ENCODE results near the gene NTN5.

NTN5 gene

DNA sequence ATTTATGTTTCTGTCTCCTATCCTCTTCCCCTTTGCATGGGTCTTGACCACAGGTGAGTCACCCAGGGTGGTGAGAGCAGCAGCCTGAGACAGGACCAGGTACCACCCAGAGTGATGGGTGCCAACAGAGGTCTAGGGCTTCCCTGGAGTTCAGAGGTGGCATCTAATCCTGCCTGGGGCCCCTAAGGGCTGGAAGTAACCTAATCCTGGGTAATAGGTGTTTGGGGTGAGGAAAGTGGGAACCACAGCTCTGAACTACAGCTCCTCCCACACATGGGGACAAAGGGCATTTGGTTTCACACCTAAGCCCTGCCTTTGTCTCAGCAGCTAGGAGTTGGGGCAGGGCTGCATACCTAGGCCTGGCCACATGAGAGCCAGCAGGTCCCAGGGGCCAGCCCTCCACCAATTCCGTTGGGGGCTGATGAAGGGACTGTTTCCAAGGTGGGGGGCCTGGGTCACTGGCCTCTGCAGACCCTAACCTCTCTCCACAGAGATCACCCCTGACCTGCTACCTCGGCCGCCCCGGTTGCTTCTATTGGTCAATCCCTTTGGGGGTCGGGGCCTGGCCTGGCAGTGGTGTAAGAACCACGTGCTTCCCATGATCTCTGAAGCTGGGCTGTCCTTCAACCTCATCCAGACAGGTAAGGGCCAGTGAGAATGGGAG is 45.5 kb downstream of the NTN5 start:
- peaks cover 35% of the 10 kb centered on the region for H3K4me1 Mint-ChIP-seq
- no peaks in the 10 kb centered on the region for H3K27me3 Mint-ChIP-seq
- H3K36me3 Mint-ChIP-seq (ENCODE audit: insufficient read depth) = peaks cover 24% of the 10 kb centered on the region
- DNase-seq (ENCODE audit: low spot score in 2 of 2) (no peak), ATAC-seq (replicated peaks; ENCODE audit: extremely low read depth, poor library complexity, severe bottlenecking) (no peak)
- no peaks in the 10 kb centered on the region for H3K9me3 Mint-ChIP-seq
- H3K4me3 Mint-ChIP-seq = no peak overlapping the region
- H3K27ac Mint-ChIP-seq (ENCODE audit: low read depth) = no peak overlapping the region

DNA sequence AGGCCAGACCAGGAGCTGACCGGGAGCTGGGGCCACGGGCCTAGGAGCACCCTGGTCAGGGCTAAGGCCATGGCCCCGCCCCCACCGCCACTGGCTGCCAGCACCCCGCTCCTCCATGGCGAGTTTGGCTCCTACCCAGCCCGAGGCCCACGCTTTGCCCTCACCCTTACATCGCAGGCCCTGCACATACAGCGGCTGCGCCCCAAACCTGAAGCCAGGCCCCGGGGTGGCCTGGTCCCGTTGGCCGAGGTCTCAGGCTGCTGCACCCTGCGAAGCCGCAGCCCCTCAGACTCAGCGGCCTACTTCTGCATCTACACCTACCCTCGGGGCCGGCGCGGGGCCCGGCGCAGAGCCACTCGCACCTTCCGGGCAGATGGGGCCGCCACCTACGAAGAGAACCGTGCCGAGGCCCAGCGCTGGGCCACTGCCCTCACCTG is 46.9 kb downstream of the NTN5 start:
- DNase-seq (ENCODE audit: low spot score in 2 of 2) (no peak), ATAC-seq (replicated peaks; ENCODE audit: extremely low read depth, poor library complexity, severe bottlenecking) (no peak)
- no peak overlapping the region for H3K27ac Mint-ChIP-seq (ENCODE audit: low read depth)
- H3K4me1 Mint-ChIP-seq = peaks cover 35% of the 10 kb centered on the region
- no peaks in the 10 kb centered on the region for H3K27me3 Mint-ChIP-seq
- H3K36me3 Mint-ChIP-seq (ENCODE audit: insufficient read depth) = peaks cover 16% of the 10 kb centered on the region
- no peak overlapping the region for H3K4me3 Mint-ChIP-seq
- no peaks in the 10 kb centered on the region for H3K9me3 Mint-ChIP-seq

DNA sequence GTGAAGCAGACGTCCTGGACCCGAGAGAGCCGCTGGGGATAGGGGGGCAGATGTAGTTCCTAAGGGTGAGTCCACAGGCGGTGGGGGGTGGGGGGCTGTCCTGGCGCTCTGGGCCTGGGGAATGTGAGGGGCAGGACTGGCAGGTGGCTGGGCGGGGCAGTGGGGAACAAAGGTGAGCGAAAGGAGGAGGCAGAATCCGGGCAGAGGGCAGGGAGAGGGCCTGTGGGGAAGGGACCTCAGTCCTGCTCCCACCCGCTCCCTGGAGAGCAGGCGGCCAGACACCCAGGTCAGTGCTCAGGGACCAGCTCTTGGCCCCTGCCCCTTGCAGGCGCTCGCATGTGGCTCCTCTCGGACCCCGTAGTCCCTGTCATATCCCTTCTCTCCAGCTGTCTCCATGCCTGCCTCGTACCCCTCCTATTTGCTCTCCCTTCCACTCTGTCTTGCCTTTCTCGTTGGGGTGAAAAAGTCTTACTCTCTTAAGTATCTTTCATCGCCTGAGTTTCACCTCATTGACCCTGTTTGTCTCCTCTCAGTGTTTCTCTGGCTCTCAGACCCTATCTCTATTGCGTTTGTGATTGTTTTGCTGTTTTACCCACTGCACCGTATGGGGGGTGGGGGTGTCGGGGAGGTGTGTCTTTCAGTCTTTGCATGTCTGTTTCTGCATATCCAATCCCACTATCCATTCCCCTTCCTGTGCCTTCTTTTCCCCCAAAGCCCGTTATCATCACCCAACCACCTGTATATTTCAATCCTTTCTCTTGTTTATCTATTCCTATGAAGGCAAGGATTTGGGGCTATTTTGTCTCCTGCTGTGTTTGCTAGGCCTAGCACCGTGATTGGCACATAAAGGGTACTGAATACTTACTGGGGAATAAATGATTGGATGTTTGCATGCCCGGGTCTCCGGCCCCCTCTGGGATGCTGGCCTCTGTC is 47.8 kb downstream of the NTN5 start:
- DNase-seq (ENCODE audit: low spot score in 2 of 2) (no peak), ATAC-seq (replicated peaks; ENCODE audit: extremely low read depth, poor library complexity, severe bottlenecking) (no peak)
- Mint-ChIP-seq H3K27ac (ENCODE audit: low read depth) (no peak overlapping the region), H3K36me3 (ENCODE audit: insufficient read depth) (peaks cover 16% of the 10 kb centered on the region), H3K27me3 (no peaks in the 10 kb centered on the region), H3K4me3 (peak overlapping the region; percentile 77), H3K9me3 (no peaks in the 10 kb centered on the region), H3K4me1 (peaks cover 38% of the 10 kb centered on the region)

DNA sequence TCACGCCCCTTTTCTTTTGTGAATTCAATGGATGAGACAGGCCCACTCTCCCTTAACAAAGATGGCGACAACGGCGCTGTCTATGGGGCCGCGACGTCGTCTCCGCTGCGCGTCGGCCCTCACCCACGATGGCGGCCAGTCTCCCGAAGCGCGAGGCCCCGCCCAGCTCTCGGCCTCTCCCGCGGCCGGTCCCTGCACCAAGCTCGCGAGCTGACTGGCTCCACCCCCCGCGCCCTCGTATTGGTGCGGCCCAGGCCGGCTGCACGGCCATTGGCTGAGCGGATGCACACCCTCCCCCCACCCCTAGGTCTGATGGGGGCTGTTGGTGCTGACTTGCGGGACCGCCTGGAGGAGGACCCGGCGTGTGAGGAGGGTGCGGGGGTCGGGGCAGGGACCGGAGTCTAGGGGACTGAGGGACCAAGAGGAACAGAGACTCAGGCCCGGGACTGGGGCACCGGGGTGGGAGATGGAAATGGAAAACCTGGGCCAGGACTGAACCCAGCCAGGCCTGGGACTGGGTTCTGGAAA is 48.7 kb downstream of the NTN5 start:
- Mint-ChIP-seq H3K27me3 (no peaks in the 10 kb centered on the region), H3K9me3 (no peaks in the 10 kb centered on the region), H3K4me3 (peak overlapping the region; percentile 77), H3K36me3 (ENCODE audit: insufficient read depth) (peaks cover 21% of the 10 kb centered on the region), H3K27ac (ENCODE audit: low read depth) (peak overlapping the region; percentile 85), H3K4me1 (peaks cover 46% of the 10 kb centered on the region)
- DNase-seq (ENCODE audit: low spot score in 2 of 2) (peak; percentile 80 to 81), ATAC-seq (replicated peaks; ENCODE audit: extremely low read depth, poor library complexity, severe bottlenecking) (peak; percentile 74)

DNA sequence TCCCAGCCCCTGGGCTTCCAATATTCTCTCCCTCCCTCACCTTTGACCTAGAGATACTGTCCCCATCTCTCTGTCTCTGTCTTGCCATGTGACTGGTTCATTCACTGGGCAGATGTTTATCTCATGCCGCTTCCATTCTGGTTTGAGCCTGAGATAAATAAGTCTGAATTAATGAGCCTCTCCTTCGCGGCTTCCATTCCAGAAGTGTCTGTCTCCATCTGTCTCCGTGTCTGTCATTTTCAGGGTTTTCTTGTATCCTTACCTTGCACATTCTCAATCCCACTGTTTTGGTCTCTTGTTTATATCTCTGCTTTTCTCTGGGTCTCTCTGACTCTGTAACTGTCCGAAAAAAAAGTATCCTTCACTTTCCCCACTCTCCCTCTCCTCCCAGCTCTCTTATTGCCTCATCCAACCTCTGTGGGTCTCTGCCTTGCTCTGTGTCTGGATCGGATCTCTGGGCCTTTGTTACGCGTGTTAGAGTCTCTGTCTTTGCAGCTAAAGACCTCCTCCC is 49.2 kb downstream of the NTN5 start:
- peak overlapping the region; percentile 77 for H3K4me3 Mint-ChIP-seq
- peak overlapping the region; percentile 85 for H3K27ac Mint-ChIP-seq (ENCODE audit: low read depth)
- DNase-seq (ENCODE audit: low spot score in 2 of 2) (no peak), ATAC-seq (replicated peaks; ENCODE audit: extremely low read depth, poor library complexity, severe bottlenecking) (no peak)
- peaks cover 45% of the 10 kb centered on the region for H3K4me1 Mint-ChIP-seq
- peaks cover 27% of the 10 kb centered on the region for H3K36me3 Mint-ChIP-seq (ENCODE audit: insufficient read depth)
- no peaks in the 10 kb centered on the region for H3K27me3 Mint-ChIP-seq
- H3K9me3 Mint-ChIP-seq = no peaks in the 10 kb centered on the region

DNA sequence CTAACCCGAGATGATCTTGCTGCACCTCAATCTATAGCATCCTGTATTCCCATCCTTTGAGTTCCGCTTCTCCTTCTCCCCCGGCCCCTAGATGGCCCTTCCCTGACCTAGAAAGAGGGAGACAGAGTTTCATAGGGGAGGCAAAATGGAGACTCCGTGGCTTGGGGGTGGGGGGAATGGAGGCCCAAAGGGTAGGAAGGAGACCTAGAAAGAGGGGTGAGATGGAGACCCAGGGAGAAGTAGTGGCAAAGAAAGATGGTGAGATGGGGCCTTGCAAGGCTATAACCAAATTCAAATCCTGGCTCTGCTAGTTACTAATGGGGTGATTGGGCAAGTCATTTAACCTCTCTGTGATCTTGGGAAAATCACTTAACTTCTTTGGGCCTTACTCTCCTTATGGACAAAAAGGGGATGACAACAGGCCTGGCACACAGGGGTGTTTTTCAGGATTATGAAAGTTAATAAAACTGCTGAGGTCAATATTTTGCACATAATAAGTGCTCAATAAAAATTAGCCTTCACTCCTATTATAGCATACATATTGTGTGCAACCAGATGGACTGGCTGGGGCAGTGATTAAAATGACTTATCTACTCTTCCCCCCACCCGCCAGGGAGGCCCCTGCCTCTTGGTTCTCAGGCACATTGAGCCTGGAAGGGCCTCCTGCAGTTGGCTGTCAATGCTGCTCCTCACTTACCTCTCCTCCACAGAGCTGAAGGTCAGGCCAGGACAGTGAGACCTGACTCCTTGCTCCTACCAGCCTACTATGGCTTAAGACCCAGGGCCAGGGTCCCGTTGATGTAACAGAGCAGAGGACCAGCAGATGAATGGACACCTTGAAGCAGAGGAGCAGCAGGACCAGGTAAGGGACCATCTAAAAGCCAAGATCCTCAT is 52.9 kb downstream of the NTN5 start:
- Mint-ChIP-seq H3K36me3 (ENCODE audit: insufficient read depth) (peaks cover 34% of the 10 kb centered on the region), H3K27me3 (no peaks in the 10 kb centered on the region), H3K27ac (ENCODE audit: low read depth) (peak overlapping the region; percentile 95), H3K4me3 (peak overlapping the region; percentile 93), H3K4me1 (peaks cover 57% of the 10 kb centered on the region), H3K9me3 (no peaks in the 10 kb centered on the region)
- DNase-seq (ENCODE audit: low spot score in 2 of 2) = no peak
- ATAC-seq (replicated peaks; ENCODE audit: extremely low read depth, poor library complexity, severe bottlenecking) = no peak

DNA sequence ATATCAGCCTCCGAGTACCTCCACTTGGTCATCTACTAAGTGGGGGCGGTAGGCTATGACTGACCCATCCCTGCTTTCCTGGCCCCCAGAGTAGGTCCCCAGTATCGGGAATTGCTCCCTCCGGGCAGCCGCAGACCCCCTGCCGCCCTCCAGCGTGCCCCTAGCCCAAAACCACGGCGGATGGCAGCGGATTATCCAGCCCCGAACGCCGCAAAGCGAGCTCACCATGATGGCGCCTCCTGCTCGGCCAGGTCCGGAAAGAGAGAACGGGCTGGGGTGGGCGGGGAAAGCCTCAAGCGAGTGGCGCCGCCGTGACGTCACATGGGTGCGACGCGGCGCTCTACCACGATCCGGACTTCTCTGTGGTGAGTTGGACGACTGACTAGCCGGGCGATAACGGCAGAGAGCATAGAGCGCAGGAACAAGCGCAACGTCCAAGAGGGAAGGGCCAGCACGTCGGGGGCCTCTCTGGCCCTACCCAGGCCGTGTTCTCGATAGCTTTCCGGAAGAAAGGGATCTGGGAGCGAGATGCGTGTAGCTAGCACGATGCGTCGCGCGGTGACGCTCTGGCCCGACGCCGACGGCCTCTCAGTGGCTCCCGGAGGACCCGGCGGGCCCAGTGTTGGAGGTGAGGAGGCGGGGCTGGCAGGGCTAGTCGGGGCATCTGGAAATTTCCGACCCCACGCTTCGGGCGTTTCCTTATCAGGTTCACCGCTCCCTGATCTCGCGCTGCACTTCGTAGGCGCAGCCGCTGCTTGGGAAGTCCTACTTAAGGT is 53.7 kb downstream of the NTN5 start, which contains the start of the genes RPL18 and SPHK2:
TSS of gene RPL18 (minus strand) at position 263 of the 776 bp plus-strand sequence. CDS start at position 228, 35 bp downstream.
TSS of gene SPHK2 (plus strand) at position 591 of the 776 bp plus-strand sequence. CDS start 1,009 bp downstream, outside the sequence.
- DNase-seq (ENCODE audit: low spot score in 2 of 2) = peak; percentile 88 to 94
- no peaks in the 10 kb centered on the region for H3K9me3 Mint-ChIP-seq
- H3K36me3 Mint-ChIP-seq (ENCODE audit: insufficient read depth) = peaks cover 33% of the 10 kb centered on the region
- no peaks in the 10 kb centered on the region for H3K27me3 Mint-ChIP-seq
- peak; percentile 81 for ATAC-seq (replicated peaks; ENCODE audit: extremely low read depth, poor library complexity, severe bottlenecking)
- peak within 1 kb of the TSS; percentile 95 for H3K27ac Mint-ChIP-seq (ENCODE audit: low read depth)
- peak within 1 kb of the TSS; percentile 93 for H3K4me3 Mint-ChIP-seq
- peaks cover 50% of the 10 kb centered on the region for H3K4me1 Mint-ChIP-seq

DNA sequence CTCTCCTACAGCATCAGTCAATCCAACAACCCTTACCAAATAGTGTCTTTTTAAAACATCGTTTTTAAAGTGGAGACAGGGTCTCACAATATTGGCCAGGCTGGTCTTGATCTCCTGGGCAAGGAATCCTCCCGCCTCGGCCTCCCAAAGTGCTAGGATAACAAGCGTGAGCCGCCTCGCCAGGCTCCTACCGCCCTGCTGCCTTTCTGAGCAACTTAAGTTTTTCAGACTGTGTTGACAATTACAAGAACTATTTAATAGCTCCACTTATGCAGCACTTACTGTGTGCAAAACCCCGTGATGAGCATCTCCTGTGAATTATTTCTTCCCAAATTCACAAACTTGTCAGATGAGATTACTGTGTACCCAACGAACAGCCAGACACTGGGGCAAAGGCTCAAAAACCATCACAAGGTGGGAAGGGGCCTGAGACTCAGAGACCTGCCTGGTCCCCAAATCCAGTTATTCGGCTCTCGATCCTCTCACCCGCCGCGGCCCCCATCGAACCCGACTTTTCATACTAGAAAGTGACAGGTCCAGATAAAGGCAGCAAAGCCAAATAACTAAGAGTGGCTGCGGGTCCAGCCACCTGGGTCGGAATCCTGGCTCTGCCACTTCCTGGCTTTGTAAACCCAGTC is 54.4 kb downstream of the NTN5 start:
- ATAC-seq (replicated peaks; ENCODE audit: extremely low read depth, poor library complexity, severe bottlenecking) (no peak), DNase-seq (ENCODE audit: low spot score in 2 of 2) (no peak)
- peak overlapping the region; percentile 93 for H3K4me3 Mint-ChIP-seq
- H3K27me3 Mint-ChIP-seq = no peaks in the 10 kb centered on the region
- H3K4me1 Mint-ChIP-seq = peaks cover 48% of the 10 kb centered on the region
- no peaks in the 10 kb centered on the region for H3K9me3 Mint-ChIP-seq
- H3K36me3 Mint-ChIP-seq (ENCODE audit: insufficient read depth) = peaks cover 34% of the 10 kb centered on the region
- H3K27ac Mint-ChIP-seq (ENCODE audit: low read depth) = peak overlapping the region; percentile 95

DNA sequence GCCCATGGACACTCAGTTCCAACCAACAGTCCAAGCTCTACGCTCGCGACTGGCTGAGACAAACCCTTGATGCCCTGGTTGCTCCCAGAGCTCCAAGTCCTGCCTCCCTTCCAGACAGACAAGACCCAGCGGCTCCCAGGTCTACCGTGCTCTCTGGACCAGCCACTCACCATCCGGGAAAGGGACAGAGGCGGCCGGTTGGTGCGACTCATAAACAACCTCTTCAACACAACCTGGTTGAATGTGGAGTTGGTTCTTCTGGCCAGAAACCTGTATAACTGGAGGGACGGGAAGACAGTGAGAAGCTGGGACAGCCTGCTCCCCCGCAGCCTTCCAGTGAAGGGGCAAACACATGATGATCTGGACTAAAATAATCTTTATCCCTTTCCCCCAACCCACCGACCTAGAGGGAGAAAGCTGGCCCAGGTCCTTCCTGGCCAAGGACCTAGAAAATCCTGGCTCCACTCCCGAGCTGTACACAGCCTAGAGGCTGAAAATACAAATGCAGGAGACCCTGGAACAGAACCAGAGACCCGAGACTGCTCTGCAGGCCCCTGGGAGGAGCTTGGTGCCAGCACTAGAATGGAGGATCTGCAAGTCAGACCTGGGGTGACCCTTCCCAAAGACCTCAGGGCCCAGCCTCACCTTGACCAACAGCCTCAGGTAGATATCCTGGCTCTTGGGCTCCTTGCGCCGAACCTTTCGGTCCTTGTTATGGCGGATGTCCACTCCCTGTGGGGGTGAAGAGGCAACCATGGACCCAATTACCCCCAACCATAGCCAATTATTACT is 55.5 kb downstream of the NTN5 start:
- Mint-ChIP-seq H3K27me3 (no peaks in the 10 kb centered on the region), H3K4me3 (peak overlapping the region; percentile 93), H3K9me3 (no peaks in the 10 kb centered on the region), H3K27ac (ENCODE audit: low read depth) (peak overlapping the region; percentile 88), H3K4me1 (peaks cover 45% of the 10 kb centered on the region), H3K36me3 (ENCODE audit: insufficient read depth) (peaks cover 31% of the 10 kb centered on the region)
- DNase-seq (ENCODE audit: low spot score in 2 of 2) (no peak), ATAC-seq (replicated peaks; ENCODE audit: extremely low read depth, poor library complexity, severe bottlenecking) (no peak)

DNA sequence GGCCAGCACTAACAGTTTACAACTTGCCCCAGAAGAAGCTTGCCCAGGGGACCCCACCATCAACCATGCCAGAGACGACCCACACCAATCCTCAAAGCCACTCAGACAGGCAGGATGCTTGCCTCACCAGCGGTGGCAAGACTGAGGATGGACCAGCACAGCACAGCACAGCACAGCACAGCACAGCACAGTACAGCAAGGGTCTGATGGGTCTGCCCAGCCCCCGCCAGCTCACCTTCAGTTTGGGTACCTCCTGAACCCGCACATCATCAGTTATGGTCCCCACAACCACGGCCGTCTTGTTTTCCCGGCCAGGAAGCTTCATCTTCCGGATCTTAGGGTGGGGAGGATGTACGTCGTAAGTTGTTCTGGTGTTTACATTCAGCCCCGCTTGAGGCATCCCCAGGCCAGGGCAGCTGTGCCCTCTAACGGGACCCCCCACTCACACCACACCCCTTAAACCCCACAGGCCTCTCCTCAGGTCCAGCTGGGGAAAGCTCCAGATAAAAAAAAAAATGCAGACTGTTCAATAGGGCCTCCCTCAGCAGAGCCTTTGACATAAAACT is 56.2 kb downstream of the NTN5 start:
- no peaks in the 10 kb centered on the region for H3K27me3 Mint-ChIP-seq
- peaks cover 30% of the 10 kb centered on the region for H3K36me3 Mint-ChIP-seq (ENCODE audit: insufficient read depth)
- peak overlapping the region; percentile 88 for H3K27ac Mint-ChIP-seq (ENCODE audit: low read depth)
- DNase-seq (ENCODE audit: low spot score in 2 of 2) (no peak), ATAC-seq (replicated peaks; ENCODE audit: extremely low read depth, poor library complexity, severe bottlenecking) (no peak)
- no peaks in the 10 kb centered on the region for H3K9me3 Mint-ChIP-seq
- H3K4me1 Mint-ChIP-seq = peaks cover 45% of the 10 kb centered on the region
- H3K4me3 Mint-ChIP-seq = peak overlapping the region; percentile 93

Measured in central memory CD8-positive, alpha-beta T cell (primary cell).